Measurements from ENCODE around the gene SORL1. TPM values are rescaled to one million over a fixed set of nuclear protein-coding genes. Genes with fewer than 3 reads are reported as not detected.

Gene SORL1
- total and polyA plus RNA-seq, 2 experiments from 2014 or later, result 0.26 to 0.54 TPM

DNA sequence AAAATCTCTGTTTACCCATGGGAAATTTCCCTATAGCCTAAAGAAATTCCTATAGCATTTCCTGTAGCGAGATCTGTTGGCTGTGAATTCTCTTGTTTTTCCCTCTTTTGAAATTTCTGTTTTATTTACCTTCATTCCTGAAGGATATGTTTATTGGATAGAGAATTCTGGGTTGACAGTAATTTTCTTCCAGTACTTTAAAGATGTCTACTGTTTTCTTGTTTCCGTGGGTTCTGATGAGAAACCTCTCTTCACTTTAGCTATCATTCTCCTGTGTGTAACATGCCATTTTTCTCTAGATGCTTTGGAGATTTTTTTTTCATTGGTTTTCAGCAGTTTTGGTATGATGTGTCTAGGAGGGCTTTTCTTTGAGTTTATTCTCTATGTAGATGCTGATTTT is 78.1 kb downstream of the SORL1 start:
- Histone ChIP-seq H3K9ac (no peak overlapping the region), H3K4me3 (no peak overlapping the region), H4K20me1 (ENCODE audit: insufficient read depth) (no peaks in the 10 kb centered on the region), H3K36me3 (ENCODE audit: low read depth) (no peaks in the 10 kb centered on the region), H3F3A (ENCODE audit: insufficient read depth) (0 out of 2 replicates have a peak, but pooled peaks cover under 1% of the 10 kb centered on the region), H3K27ac (no peak overlapping the region), H3K4me1 (ENCODE audit: insufficient read depth) (peaks cover under 1% of the 10 kb centered on the region; the same call in 1 of the 2 replicates), H2AFZ (no peak overlapping the region), H3K9me3 (ENCODE audit: low read depth) (no peaks in the 10 kb centered on the region), H3K79me2 (ENCODE audit: insufficient read depth) (no peaks in the 10 kb centered on the region), H3K9me2 (ENCODE audit: insufficient read depth) (no peaks in the 10 kb centered on the region), H3K27me3 (replicated peaks; ENCODE audit: insufficient read depth) (0 out of 2 replicates have a peak, but pooled peaks cover 16% of the 10 kb centered on the region), H3K4me2 (ENCODE audit: unreplicated experiment) (no peak overlapping the region)
- TF ChIP-seq EZH2phosphoT487 (IDR thresholded peaks at IDR 0.05; ENCODE audit: insufficient read depth, low read depth) (no peak), EZH2 (IDR thresholded peaks at IDR 0.05; ENCODE audit: insufficient read depth, poor library complexity, severe bottlenecking) (no peak)
- DNase-seq, result no peak
- in situ Hi-C loops (cut with MboI), result no loop called here
- WGBS, 2 experiments (ENCODE audit: low coverage in 1 of 2, low lambda C conversion rate in 2 of 2, missing lambda C conversion rate in 2 of 2), result 33 to 34% methylated on average over 2 of the region's 2 CpGs

DNA sequence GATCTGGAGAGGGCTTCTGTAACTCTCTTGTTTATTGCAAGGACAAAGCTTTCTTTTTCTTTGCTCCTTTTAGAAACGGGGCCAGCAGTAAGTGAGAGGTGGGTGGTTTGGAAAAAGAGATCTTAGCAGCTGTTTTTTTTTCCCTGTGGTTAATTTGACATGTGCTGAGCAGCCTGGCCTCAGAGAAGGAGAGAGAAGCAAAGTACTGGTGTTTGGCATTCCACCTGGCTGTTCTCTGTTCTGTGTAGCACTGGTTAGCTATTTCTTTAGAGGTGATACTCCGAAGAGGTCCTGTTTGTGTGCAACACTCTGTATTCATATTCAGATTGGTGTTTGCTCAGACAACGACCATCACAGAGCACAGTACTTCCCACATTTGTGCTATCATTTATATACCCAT is 81.5 kb downstream of the SORL1 start:
- 31 to 34% methylated on average over 3 of the region's 3 CpGs for WGBS, 2 experiments (ENCODE audit: low coverage in 1 of 2, low lambda C conversion rate in 2 of 2, missing lambda C conversion rate in 2 of 2)
- Histone ChIP-seq H3K27me3 (replicated peaks; ENCODE audit: insufficient read depth) (peaks cover 27% of the 10 kb centered on the region; the same call in 1 of the 2 replicates), H4K20me1 (ENCODE audit: insufficient read depth) (no peaks in the 10 kb centered on the region), H3K4me2 (ENCODE audit: unreplicated experiment) (no peak overlapping the region), H2AFZ (no peak overlapping the region), H3K9me2 (ENCODE audit: insufficient read depth) (no peaks in the 10 kb centered on the region), H3K27ac (no peak overlapping the region), H3K9ac (no peak overlapping the region), H3F3A (ENCODE audit: insufficient read depth) (0 out of 2 replicates have a peak, but pooled peaks cover 6% of the 10 kb centered on the region), H3K79me2 (ENCODE audit: insufficient read depth) (no peaks in the 10 kb centered on the region), H3K9me3 (ENCODE audit: low read depth) (no peaks in the 10 kb centered on the region), H3K36me3 (ENCODE audit: low read depth) (no peaks in the 10 kb centered on the region), H3K4me3 (no peak overlapping the region), H3K4me1 (ENCODE audit: insufficient read depth) (peaks cover 7% of the 10 kb centered on the region; the same call in 1 of the 2 replicates)
- in situ Hi-C loops (cut with MboI), result no loop called here
- no peak for DNase-seq
- TF ChIP-seq EZH2phosphoT487 (IDR thresholded peaks at IDR 0.05; ENCODE audit: insufficient read depth, low read depth) (no peak), EZH2 (IDR thresholded peaks at IDR 0.05; ENCODE audit: insufficient read depth, poor library complexity, severe bottlenecking) (no peak)

DNA sequence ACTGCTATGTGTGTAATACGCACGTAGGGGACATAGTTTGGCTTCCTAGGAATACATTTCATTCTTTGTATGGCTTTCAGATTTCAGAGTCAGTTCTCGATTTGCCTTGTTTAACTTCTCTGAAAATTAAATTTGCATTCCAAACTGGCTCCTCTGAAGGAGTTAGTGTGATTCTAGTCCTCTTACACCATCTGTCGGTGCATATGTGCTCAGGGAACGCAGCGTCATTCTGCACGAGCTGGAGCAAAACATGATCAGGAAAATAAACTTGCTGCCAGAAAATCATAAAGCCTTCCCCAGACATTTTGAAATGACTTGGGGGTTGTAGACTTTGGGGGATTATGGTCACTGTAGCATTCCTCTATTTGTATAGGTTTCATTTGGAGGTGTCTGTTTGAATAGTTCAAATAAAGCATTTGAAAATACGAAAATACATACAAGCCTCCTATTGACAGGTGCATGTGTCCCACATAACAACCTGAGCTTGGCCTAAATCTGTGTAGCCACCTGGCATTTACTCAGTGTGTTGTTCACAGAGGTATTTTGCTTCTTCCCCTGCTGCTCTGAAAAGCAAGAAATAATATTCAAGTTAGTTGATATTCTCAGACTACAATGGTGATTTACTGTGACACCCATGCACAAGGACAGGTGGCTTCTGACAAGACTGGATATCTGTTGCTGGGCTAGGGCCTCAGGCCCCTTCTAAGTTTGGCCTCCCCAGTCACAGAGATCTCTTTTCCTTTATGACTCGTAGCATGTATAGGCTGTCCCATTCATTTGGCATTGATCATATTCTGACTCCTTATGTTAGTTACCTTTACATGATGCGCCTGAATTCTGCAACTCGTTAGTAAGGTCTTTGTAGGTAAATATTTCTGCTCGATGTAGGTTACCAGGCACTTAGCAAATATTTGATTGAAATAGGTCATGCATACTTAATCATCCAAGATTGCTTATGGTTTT is 82.3 kb downstream of the SORL1 start:
- Histone ChIP-seq H3K79me2 (ENCODE audit: insufficient read depth) (no peaks in the 10 kb centered on the region), H2AFZ (no peak overlapping the region), H3K4me2 (ENCODE audit: unreplicated experiment) (no peak overlapping the region), H3K4me1 (ENCODE audit: insufficient read depth) (peaks cover 7% of the 10 kb centered on the region; the same call in 1 of the 2 replicates), H4K20me1 (ENCODE audit: insufficient read depth) (no peaks in the 10 kb centered on the region), H3F3A (ENCODE audit: insufficient read depth) (0 out of 2 replicates have a peak, but pooled peaks cover 6% of the 10 kb centered on the region), H3K9ac (no peak overlapping the region), H3K9me2 (ENCODE audit: insufficient read depth) (no peaks in the 10 kb centered on the region), H3K9me3 (ENCODE audit: low read depth) (no peaks in the 10 kb centered on the region), H3K27me3 (replicated peaks; ENCODE audit: insufficient read depth) (peaks cover 35% of the 10 kb centered on the region), H3K36me3 (ENCODE audit: low read depth) (no peaks in the 10 kb centered on the region), H3K4me3 (no peak overlapping the region), H3K27ac (no peak overlapping the region)
- TF ChIP-seq EZH2phosphoT487 (IDR thresholded peaks at IDR 0.05; ENCODE audit: insufficient read depth, low read depth), result no peak
- no peak for TF ChIP-seq EZH2 (IDR thresholded peaks at IDR 0.05; ENCODE audit: insufficient read depth, poor library complexity, severe bottlenecking)
- in situ Hi-C loops (cut with MboI), result no loop called here
- peak; percentile 75 for DNase-seq
- WGBS, 2 experiments (ENCODE audit: low coverage in 1 of 2, low lambda C conversion rate in 2 of 2, missing lambda C conversion rate in 2 of 2), result 36 to 37% methylated on average over 12 of the region's 12 CpGs

DNA sequence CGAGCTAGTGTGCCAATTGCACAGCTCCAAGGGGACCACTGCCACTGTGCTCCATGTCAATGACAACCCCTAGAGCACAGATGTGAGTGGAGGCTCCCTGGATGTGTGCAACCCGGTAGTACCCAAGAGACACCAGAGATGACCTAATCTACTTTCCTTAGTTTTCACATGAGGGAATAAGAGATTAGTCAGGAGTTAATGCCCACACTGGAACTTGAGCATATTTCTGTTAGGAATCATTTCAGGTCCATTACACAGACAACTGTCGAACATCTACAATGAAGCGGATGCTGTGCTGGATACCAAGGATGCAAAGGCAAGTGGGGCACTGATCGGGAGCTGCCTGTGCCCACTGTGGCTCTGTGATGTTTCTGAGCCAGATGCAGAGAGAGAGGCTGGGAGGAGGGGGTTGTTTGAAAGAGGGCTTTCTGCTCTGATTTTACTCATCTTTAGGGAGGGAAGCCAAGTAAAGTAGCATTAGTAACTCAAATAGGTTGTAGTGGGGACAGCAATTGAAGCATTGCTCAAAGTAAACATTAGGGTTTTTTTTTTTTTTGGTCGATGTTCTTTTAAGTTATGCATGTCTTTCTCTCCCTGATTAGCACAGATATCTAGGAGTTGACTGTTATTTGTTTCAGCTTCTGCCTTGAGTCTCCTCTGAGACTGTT is 83.1 kb downstream of the SORL1 start:
- no peaks in the 10 kb centered on the region for H3K79me2 ChIP-seq (ENCODE audit: insufficient read depth)
- WGBS, 2 experiments (ENCODE audit: low coverage in 1 of 2, low lambda C conversion rate in 2 of 2, missing lambda C conversion rate in 2 of 2), result 44 to 54% methylated on average over 6 of the region's 6 CpGs
- no peak overlapping the region for H3K4me3 ChIP-seq
- in situ Hi-C loops (cut with MboI), result no loop called here
- H3K9me3 ChIP-seq (ENCODE audit: low read depth), result no peaks in the 10 kb centered on the region
- no peak overlapping the region for H2AFZ ChIP-seq
- no peaks in the 10 kb centered on the region for H4K20me1 ChIP-seq (ENCODE audit: insufficient read depth)
- peaks cover 7% of the 10 kb centered on the region; the same call in 1 of the 2 replicates for H3K4me1 ChIP-seq (ENCODE audit: insufficient read depth)
- H3K36me3 ChIP-seq (ENCODE audit: low read depth), result no peaks in the 10 kb centered on the region
- H3K4me2 ChIP-seq (ENCODE audit: unreplicated experiment), result peak overlapping the region; percentile 7
- H3K9me2 ChIP-seq (ENCODE audit: insufficient read depth), result no peaks in the 10 kb centered on the region
- H3F3A ChIP-seq (ENCODE audit: insufficient read depth), result 0 out of 2 replicates have a peak, but pooled peaks cover 6% of the 10 kb centered on the region
- no peak overlapping the region for H3K27ac ChIP-seq
- H3K27me3 ChIP-seq (replicated peaks; ENCODE audit: insufficient read depth), result peaks cover 40% of the 10 kb centered on the region
- TF ChIP-seq EZH2 (IDR thresholded peaks at IDR 0.05; ENCODE audit: insufficient read depth, poor library complexity, severe bottlenecking) (no peak), EZH2phosphoT487 (IDR thresholded peaks at IDR 0.05; ENCODE audit: insufficient read depth, low read depth) (no peak)
- peak; percentile 72 for DNase-seq
- H3K9ac ChIP-seq, result no peak overlapping the region

Measured in GM23248 (cell line).